HG03064 (cell line): Measurements from ENCODE around the gene SLC12A5.

Experiments
- ATAC-seq: cut with Tn5 transposase; IDR thresholded peaks from one replicate; pipeline ENCODE4 v1.9.1; 2021; ENCODE audit warnings: low read depth; ENCODE audit not compliant: unreplicated experiment

SLC12A5 gene

GRCh38 chr20:46006022-46006705 is 22.9 kb upstream of the SLC12A5 start:
- no peak for ATAC-seq

GRCh38 chr20:46006964-46007363 is 22.1 kb upstream of the SLC12A5 start:
- no peak for ATAC-seq

- no peak for ATAC-seq
Observed at GRCh38 chr20:46007671-46008070, 21.3 kb upstream of the SLC12A5 start.

GRCh38 chr20:46009816-46010215 is 19.2 kb upstream of the SLC12A5 start:
- ATAC-seq, result no peak

GRCh38 chr20:46010491-46011391 is 18.3 kb upstream of the SLC12A5 start:
- no peak for ATAC-seq

GRCh38 chr20:46011631-46012482 is 17.2 kb upstream of the SLC12A5 start:
- no peak for ATAC-seq

GRCh38 chr20:46012921-46013320 is 16.1 kb upstream of the SLC12A5 start:
- ATAC-seq, result no peak

- no peak for ATAC-seq
Observed at GRCh38 chr20:46013322-46013828, 15.6 kb upstream of the SLC12A5 start.

GRCh38 chr20:46013829-46014516 is 15.0 kb upstream of the SLC12A5 start:
- no peak for ATAC-seq

- no peak for ATAC-seq
Observed at GRCh38 chr20:46014517-46015396, 14.3 kb upstream of the SLC12A5 start.

GRCh38 chr20:46017272-46017671 is 11.7 kb upstream of the SLC12A5 start:
- no peak for ATAC-seq

GRCh38 chr20:46018112-46018511 is 10.9 kb upstream of the SLC12A5 start:
- no peak for ATAC-seq

- ATAC-seq, result no peak
Observed at GRCh38 chr20:46018611-46019010, 10.4 kb upstream of the SLC12A5 start.

- no peak for ATAC-seq
Observed at GRCh38 chr20:46020555-46020954, 8.5 kb upstream of the SLC12A5 start.

GRCh38 chr20:46021361-46022359 is 7.4 kb upstream of the SLC12A5 start:
- ATAC-seq, result no peak

- ATAC-seq, result no peak
Observed at GRCh38 chr20:46022411-46023147, 6.4 kb upstream of the SLC12A5 start.

- ATAC-seq, result no peak
Observed at GRCh38 chr20:46023148-46023484, 5.9 kb upstream of the SLC12A5 start.
